PC-9 (cell line): ENCODE data around the gene WFDC8. TPM values are rescaled to one million over a fixed set of nuclear protein-coding genes. Genes with fewer than 3 reads are reported as not detected.

Source experiments
- BruUV-seq: library from RNA; stranded (reverse); fragments of 400-500 nt; replicated peaks from 2 replicates; lab custom pipeline; 2021; lab: Mats Ljungman, UMichigan
- CTCF ChIA-PET: fragments of 300-600 bp; sonication (Branson Sonifier 250); formaldehyde crosslinking; loops from one replicate; lab custom pipeline; 2022; ENCODE audit warnings: antibody characterized with exemption; lab: Charles Lee
- POLR2A ChIA-PET: fragments of 300-600 bp; sonication (Branson Sonifier 250); formaldehyde crosslinking; loops from one replicate; lab custom pipeline; 2022; ENCODE audit warnings: antibody characterized with exemption; ENCODE audit not compliant: unreplicated experiment; lab: Charles Lee
- DNase-seq, 2 experiments: peaks; one replicate each; pipeline versions ENCODE4 v3.0.0 to v3.0.0-alpha.2; 2015 to 2022; ENCODE audit warnings: mixed read lengths in 1 of 2
- H2AFZ ChIP-seq: fragments of 200-600 bp; sonication (generic); 2 replicates; pipeline ENCODE4 v1.8.1; 2017; ENCODE audit warnings: antibody characterized with exemption
- H3F3A ChIP-seq: fragments of 200-600 bp; sonication (generic); 2 replicates; pipeline ENCODE4 v1.8.1; 2017; ENCODE audit warnings: antibody characterized with exemption, mild to moderate bottlenecking, low read depth; ENCODE audit not compliant: insufficient read depth
- H3K27ac ChIP-seq: fragments of 200-600 bp; sonication (generic); 2 replicates; pipeline ENCODE4 v1.6.1; 2016; ENCODE audit warnings: mixed run types
- H3K27me3 ChIP-seq: fragments of 200-600 bp; sonication (generic); 2 replicates; pipeline ENCODE4 v1.6.1; 2016; ENCODE audit warnings: low read depth, mixed run types; ENCODE audit not compliant: insufficient read depth
- H3K36me3 ChIP-seq: fragments of 200-600 bp; sonication (generic); 2 replicates; pipeline ENCODE4 v1.6.1; 2016; ENCODE audit warnings: low read depth, mixed run types
- H3K4me1 ChIP-seq: fragments of 200-600 bp; sonication (generic); replicated peaks from 2 replicates; pipeline ENCODE4 v1.6.1; 2016; ENCODE audit warnings: mixed run types; ENCODE audit not compliant: insufficient read depth
- H3K4me2 ChIP-seq: fragments of 200-600 bp; sonication (generic); 2 replicates; pipeline ENCODE4 v1.6.1; 2017; ENCODE audit warnings: mixed run types
- H3K4me3 ChIP-seq: fragments of 200-600 bp; sonication (generic); 2 replicates; pipeline ENCODE4 v1.6.1; 2016; ENCODE audit warnings: mixed run types
- H3K79me2 ChIP-seq: fragments of 200-600 bp; sonication (generic); 2 replicates; pipeline ENCODE4 v1.6.1; 2017; ENCODE audit warnings: low read depth, mixed run types
- H3K9me2 ChIP-seq: fragments of 200-600 bp; sonication (generic); 2 replicates; pipeline ENCODE4 v1.8.1; 2017; ENCODE audit warnings: mild to moderate bottlenecking; ENCODE audit not compliant: insufficient read depth
- H3K9me3 ChIP-seq: fragments of 200-600 bp; sonication (generic); 2 replicates; pipeline ENCODE4 v1.8.1; 2016; ENCODE audit warnings: low read depth; ENCODE audit not compliant: insufficient read depth
- H4K20me1 ChIP-seq: fragments of 200-600 bp; sonication (generic); 2 replicates; pipeline ENCODE4 v1.8.1; 2017; ENCODE audit not compliant: insufficient read depth
- CTCF ChIP-seq: fragments of 200-600 bp; sonication (generic); conservative IDR thresholded peaks from 2 replicates; pipeline ENCODE4 v1.6.1; 2017; ENCODE audit warnings: mixed run types, antibody characterized with exemption, mild to moderate bottlenecking, moderate library complexity
- EZH2 ChIP-seq: fragments of 200-600 bp; sonication (generic); IDR thresholded peaks from 2 replicates; pipeline ENCODE4 v1.8.0; 2017; ENCODE audit warnings: antibody characterized with exemption, low read depth
- intact Hi-C: fragments of 100-400 bp; cut with micrococcal nuclease; formaldehyde crosslinking; loops from one replicate; pipeline ENCODE4 v1.10.0; 2022; ENCODE audit not compliant: unreplicated experiment
- total RNA-seq: library from RNA; stranded (reverse); gene quantifications from 2 replicates; pipeline ENCODE4 v1.2.3, GENCODE V29; 2021

Gene WFDC8
- total RNA-seq, 1 experiment from 2014 or later: not detected

GRCh38 chr20:45545351-45545750 is 33.7 kb downstream of the WFDC8 start:
- H3K9me3 ChIP-seq: no peaks in the 10 kb centered on the region
- DNase-seq: no peak
- H3K9me2 ChIP-seq: no peaks in the 10 kb centered on the region
- H3K79me2 ChIP-seq: no peaks in the 10 kb centered on the region
- BruUV-seq: no TSS peak
- H3K27ac ChIP-seq: no peak overlapping the region
- intact Hi-C loops: no loop called here
- H3K27me3 ChIP-seq: no peaks in the 10 kb centered on the region
- POLR2A ChIA-PET: no interaction called here
- CTCF ChIA-PET: interaction anchor here (0.7 kb wide), 1 partner anchor 225 kb away, joined by 3 read pairs; no protein-coding TSS in a partner anchor
- H3K4me1 ChIP-seq: peaks cover 10% of the 10 kb centered on the region
- no peak for TF ChIP-seq EZH2
- no peak for TF ChIP-seq CTCF
- H2AFZ ChIP-seq: no peak overlapping the region
- no peaks in the 10 kb centered on the region for H3K36me3 ChIP-seq
- no peaks in the 10 kb centered on the region for H4K20me1 ChIP-seq
- no peaks in the 10 kb centered on the region; the same call in 1 of the 2 replicates for H3F3A ChIP-seq
- H3K4me3 ChIP-seq: no peak overlapping the region
- no peak overlapping the region for H3K4me2 ChIP-seq

- no peaks in the 10 kb centered on the region for H3K9me3 ChIP-seq
- POLR2A ChIA-PET: no interaction called here
- TF ChIP-seq EZH2 (no peak), CTCF (no peak)
- no peak for DNase-seq
- H2AFZ ChIP-seq: no peak within 1 kb of the TSS
- no TSS peak for BruUV-seq
- intact Hi-C loops: no loop called here
- no peaks in the 10 kb centered on the region for H4K20me1 ChIP-seq
- CTCF ChIA-PET: interaction anchor here (0.5 kb wide), 1 partner anchor 125 kb away, joined by 6 read pairs; no protein-coding TSS in a partner anchor
- no peaks in the 10 kb centered on the region for H3K9me2 ChIP-seq
- no peaks in the 10 kb centered on the region for H3K79me2 ChIP-seq
- peaks cover 21% of the 10 kb centered on the region for H3K4me1 ChIP-seq
- H3K4me3 ChIP-seq: no peak within 1 kb of the TSS
- H3K4me2 ChIP-seq: peak within 1 kb of the TSS; percentile 35
- no peak within 1 kb of the TSS for H3K27ac ChIP-seq
- no peaks in the 10 kb centered on the region for H3K27me3 ChIP-seq
- H3K36me3 ChIP-seq: no peaks in the 10 kb centered on the region
- H3F3A ChIP-seq: peaks cover 7% of the 10 kb centered on the region; the same call in 1 of the 2 replicates
These were observed 39.7 kb downstream of the WFDC8 start, which contains the start of gene WFDC6 for GRCh38 chr20:45539382-45539781. TSS of gene WFDC6 (minus strand) at chr20:45539482. CDS start at chr20:45539407, 75 bp downstream.

- Histone ChIP-seq H3F3A (peaks cover 7% of the 10 kb centered on the region; the same call in 1 of the 2 replicates), H2AFZ (no peak overlapping the region), H4K20me1 (no peaks in the 10 kb centered on the region), H3K4me2 (peak overlapping the region; percentile 35), H3K9me3 (no peaks in the 10 kb centered on the region), H3K79me2 (no peaks in the 10 kb centered on the region), H3K4me3 (no peak overlapping the region), H3K27me3 (no peaks in the 10 kb centered on the region), H3K4me1 (peaks cover 12% of the 10 kb centered on the region), H3K27ac (no peak overlapping the region), H3K36me3 (no peaks in the 10 kb centered on the region), H3K9me2 (no peaks in the 10 kb centered on the region)
- ChIA-PET POLR2A (no interaction called here), CTCF (interaction anchor here (0.5 kb wide), 1 partner anchor 10 kb away, joined by 3 read pairs; no protein-coding TSS in a partner anchor)
- BruUV-seq: no TSS peak
- intact Hi-C loops: loop anchor here (1.0 kb wide), 1 partner anchor 69 kb away; the partner anchor contains the start of gene WFDC2
- peak in 1 of 2 experiments; percentile 81 for DNase-seq
- TF ChIP-seq CTCF (peak; percentile 53; the same call in 1 of the 2 replicates), EZH2 (no peak)
These were observed 40.8 kb downstream of the WFDC8 start for GRCh38 chr20:45538209-45538799.
